Stimulated activated CD4-positive, alpha-beta T cell treated with anti-CD3 and anti-CD28 coated beads, Interleukin-2, amount 100 ng/mL, for 4 hours (primary cell): ENCODE measurements around the gene MEGF8.
"Not testable (repeated sequence)": the region's sequence is repeated elsewhere in the genome, so short reads cannot be mapped to it uniquely, and the experiment has no call there.

Experiments used
- DNase-seq: peaks from one replicate; pipeline ENCODE4 v3.0.0-alpha.2; 2020; ENCODE audit warnings: low read depth

Gene MEGF8

DNA sequence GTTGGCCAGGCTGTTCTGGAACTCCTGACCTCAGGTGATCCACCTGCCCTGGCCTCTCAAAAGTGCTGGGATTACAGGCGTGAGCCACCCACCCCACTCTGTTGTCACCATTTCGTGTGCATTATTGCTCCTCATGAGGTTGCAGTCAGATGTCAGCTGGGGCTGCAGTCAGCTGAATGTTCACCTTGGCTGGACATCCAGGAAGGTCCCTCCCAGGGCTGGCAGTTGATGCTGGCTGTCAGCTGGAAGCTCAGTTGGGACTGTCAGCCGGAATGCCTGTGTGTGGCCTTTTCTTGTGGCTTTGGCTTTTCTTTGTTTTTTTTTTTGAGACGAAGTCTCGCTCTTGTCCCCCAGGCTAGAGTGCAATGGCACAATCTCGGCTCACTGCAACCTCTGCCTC lies 6.6 kb downstream of the MEGF8 start:
- no peak for DNase-seq

DNA sequence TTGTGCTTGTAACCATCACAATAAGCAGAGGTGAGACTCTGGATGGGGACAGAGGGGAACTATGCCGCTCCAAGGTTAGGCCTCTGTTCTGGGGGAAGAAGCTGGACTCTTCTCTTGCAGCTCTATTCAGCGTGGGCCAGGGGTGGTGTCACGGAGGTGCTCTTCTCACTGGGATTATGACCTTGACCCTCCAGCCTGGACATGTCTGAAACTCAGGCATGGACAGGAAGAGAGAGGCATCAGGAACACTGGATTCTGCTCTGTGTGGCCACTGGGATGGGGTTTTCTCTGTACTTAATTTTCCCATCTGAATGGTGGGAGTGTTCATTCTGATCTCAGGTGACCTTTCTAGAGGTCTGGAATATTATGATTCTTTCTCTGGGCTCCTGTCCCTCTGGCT lies 7.6 kb downstream of the MEGF8 start:
- no peak for DNase-seq

DNA sequence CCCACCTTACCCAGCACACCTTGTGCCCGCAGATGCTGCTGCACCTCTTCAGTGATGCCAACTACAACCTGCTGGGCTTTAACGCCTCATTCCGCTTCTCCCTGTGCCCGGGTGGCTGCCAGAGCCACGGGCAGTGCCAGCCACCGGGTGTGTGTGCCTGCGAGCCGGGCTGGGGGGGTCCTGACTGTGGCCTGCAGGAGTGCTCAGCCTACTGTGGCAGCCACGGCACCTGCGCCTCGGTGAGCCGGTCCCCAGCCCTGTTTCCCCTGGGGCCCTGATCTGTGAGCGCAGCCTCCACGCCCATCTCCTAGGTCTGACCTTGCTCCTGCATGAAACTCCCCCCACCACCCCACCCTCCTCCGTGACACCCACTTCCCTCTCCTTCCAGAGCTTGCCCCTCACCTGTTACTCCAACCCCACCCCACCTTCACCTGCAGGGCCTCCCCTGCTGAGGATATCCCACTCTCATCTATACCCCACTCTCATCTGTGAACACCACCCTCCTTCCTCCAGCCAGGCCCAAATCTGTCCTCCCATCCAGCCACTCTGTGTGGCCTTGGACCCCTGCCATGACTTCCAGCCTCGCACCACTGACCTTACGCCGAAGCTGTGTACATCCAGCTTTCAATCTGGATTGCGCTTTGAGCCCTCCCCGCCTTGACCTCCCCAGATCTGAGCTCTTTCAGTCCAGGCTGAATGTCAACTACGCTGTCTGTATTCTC lies 8.7 kb downstream of the MEGF8 start:
- DNase-seq = no peak

DNA sequence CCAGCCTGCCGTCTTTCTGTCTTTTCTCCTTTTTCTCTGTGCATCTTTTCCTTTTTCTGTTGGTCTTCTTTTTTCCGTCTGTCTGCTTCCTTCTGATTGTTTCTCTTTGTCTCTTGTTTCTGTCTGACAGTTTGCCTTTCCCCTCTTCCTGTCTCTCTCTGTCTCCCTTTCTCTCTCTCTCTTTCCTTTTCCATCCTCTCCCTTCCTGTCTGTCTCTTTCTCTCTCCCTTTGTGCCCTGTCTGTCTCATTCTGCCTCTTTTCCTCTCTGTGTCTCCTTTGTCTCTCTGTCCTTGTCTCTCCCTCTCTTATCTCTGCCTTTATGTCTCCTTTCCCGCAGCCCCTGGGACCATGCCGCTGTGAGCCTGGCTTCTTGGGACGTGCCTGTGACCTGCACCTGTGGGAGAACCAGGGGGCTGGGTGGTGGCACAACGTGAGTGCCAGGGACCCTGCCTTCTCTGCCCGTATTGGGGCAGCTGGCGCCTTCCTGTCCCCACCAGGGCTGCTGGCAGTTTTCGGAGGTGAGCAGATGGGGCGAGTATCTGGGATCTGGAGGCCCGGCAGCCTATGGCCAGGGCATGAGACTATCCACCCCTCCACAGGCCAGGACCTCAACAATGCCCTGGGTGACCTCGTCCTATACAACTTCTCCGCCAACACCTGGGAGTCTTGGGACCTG lies 9.4 kb downstream of the MEGF8 start:
- no peak for DNase-seq

DNA sequence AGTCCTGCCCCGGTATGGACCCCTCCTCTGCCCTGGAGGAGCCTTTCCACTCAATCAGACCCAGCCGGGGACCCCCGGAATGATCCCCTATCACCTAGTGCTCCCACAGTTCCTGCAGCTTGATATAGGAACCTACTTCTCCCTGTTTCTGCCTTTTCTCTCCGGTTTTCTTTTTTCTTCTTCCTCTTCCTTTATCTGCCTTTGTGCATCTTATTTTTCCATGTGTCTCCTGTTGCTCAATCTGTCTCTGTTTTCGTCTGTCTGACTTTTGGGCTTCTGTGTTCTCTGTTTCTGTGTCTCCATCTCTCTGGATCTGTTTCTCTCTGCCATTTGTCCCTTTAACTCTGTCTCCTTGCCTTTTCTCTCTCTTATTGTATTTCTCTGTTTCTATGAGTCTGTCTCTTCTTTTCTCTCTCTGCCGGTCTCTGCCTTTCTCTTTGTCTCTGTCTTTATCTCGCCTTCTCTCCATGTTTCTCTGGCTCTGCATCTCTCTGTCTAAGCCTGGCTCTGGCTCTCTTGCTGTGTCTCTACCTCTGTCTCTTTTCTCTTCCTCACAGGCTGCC lies 10.0 kb downstream of the MEGF8 start:
- DNase-seq = no peak

DNA sequence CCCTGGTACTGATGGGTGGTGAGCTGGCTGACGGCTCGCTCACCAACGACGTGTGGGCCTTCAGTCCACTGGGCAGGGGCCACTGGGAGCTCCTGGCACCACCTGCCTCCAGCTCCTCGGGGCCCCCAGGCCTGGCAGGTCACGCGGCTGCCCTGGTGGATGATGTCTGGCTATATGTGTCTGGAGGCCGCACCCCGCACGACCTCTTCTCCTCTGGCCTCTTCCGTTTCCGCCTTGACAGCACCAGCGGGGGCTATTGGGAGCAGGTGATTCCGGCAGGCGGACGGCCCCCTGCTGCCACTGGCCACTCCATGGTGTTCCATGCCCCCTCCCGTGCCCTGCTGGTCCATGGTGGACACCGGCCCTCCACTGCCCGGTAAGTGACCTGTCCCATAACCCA lies 10.5 kb downstream of the MEGF8 start:
- DNase-seq = no peak

DNA sequence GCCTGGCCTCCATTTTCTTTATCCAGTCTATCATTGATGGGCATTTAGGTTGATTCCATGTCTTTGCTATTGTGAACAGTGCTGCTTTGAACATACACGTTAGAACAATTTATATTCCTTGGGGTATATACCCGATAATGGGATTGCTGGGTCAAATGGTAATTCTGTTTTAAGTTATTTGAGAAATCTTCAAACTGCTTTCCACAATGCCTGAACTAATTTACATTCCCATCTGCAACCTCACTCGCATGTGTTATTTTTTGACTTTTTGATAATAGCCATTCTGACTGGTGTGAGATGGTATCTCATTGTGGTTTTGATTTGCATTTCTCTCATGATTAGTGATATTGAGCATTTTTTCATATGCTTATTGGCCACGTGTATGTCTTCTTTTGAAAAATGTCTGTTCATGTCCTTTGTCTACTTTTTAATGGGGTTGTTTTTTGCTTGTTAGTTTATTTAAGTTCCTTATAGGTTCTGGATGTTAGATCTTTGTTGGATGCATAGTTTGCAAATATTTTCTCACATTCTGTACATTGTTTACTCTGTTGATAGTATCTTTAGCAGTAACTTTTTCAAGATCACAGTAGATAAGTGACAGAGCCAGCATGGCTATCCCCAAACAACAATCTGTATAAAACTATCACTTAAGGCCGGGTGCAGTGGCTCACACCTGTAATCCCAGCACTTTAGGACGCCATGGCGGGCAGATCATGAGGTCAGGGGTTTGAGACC lies 13.9 kb downstream of the MEGF8 start:
- DNase-seq = not testable (repeated sequence)

DNA sequence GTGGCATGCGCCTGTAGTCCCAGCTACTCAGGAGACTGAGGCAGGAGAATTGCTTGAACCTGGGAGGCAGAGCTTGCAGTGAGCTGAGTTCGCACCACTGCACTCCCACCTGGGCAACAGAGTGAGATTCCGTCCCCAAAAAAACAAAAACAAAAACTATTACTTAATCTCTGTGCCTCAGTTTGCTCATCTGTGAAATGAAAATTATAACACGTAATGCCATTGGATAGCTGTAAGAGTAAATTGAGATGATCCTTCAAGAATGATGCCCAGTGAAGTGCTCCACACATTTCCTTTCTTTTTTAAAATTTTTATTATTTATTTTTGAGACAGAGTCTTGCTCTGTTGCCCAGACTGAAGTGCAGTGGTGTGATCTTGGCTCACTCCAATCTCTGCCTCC lies 14.5 kb downstream of the MEGF8 start:
- not testable (repeated sequence) for DNase-seq

DNA sequence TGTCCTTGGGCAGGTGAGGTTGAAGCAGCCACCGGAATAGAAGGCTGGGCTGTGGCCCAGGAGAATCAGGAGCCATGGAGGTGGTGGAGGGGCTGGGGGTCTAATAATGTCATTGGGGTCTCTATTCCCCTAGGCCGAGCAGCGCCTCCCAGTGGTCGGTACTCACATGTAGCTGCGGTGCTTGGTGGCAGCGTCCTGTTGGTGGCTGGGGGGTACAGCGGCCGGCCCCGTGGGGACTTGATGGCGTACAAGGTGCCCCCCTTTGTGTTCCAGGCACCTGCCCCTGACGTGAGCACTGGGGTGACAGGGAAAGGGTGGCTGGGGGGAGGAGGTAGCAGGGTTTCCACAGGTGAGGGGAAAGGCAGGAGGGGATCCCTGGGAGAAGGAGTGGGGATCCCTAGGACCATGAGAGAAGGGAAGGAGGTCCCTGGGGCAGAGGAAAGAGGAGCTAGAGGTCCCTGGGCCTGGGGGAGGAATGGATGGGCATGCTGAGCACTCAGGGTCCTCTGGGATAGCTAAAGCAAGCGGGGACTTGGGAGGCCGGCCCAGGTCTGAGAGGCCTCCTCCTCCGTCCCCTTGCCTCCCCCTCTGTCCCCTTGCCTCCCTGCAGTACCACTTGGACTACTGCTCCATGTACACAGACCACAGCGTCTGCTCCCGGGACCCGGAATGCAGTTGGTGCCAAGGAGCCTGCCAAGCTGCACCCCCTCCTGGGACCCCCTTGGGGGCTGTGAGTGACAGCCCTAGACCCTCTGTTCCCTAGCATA lies 18.1 kb downstream of the MEGF8 start:
- DNase-seq = no peak

DNA sequence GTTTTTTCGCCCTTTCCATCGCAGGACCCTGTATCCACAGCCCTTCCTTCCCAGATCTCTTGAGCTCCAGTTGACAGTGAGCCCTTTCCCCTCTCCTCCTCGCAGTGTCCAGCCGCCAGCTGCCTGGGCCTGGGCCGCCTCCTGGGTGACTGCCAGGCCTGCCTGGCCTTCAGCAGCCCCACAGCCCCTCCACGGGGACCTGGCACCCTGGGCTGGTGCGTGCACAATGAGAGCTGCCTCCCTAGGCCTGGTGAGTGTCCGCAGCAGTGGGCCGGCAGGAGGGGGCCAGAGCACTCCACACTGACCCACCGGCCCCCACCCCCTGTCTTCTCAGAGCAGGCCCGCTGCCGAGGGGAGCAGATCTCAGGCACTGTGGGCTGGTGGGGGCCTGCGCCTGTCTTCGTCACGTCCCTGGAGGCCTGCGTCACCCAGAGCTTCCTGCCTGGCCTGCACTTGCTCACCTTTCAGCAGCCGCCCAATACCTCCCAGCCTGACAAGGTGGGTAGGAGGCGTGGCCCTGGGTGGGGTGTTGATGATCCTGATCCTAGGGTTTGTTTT lies 19.0 kb downstream of the MEGF8 start:
- no peak for DNase-seq

DNA sequence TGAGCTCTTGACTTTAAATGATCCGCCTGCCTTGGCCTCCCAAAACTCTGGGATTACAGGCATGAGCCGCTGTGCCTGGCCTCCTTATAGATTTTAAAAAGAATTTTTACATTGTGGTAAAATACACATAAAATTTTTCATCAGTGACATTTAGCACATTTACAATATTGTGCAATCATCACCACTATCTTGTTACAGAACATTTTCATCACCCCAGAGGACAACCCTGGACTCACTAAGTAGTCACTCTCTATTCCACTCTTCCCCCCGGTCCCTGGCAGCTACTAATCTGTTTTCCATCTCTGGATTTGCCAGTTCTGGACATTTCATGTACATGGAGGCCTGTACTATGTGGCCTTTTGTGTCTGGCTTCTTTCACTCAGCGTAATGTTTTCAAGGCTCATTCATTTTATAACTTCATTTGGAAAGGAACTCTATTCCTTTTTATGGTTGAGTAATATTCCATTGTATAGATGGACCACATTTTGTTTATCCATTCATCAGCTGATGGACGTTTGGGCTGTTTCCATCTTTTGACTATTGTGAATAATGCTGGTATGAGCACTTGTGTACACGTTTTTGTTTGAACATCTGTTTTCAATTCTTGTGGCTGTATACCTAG lies 19.9 kb downstream of the MEGF8 start:
- DNase-seq = no peak

DNA sequence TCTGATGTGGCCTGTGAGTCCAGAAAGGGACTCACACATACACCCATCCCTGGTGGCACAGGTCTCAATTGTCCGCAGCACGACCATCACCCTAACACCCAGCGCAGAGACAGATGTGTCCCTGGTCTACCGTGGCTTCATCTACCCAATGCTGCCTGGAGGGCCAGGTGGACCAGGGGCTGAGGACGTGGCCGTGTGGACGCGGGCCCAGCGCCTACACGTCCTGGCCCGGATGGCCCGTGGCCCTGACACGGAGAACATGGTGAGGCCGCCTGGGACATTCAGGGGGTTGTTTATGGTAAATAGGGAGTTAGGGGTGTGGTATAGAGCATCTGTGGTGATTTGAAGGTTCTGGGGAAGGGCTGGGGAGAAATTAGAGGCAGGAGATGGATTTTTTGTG lies 22.8 kb downstream of the MEGF8 start:
- DNase-seq = no peak

DNA sequence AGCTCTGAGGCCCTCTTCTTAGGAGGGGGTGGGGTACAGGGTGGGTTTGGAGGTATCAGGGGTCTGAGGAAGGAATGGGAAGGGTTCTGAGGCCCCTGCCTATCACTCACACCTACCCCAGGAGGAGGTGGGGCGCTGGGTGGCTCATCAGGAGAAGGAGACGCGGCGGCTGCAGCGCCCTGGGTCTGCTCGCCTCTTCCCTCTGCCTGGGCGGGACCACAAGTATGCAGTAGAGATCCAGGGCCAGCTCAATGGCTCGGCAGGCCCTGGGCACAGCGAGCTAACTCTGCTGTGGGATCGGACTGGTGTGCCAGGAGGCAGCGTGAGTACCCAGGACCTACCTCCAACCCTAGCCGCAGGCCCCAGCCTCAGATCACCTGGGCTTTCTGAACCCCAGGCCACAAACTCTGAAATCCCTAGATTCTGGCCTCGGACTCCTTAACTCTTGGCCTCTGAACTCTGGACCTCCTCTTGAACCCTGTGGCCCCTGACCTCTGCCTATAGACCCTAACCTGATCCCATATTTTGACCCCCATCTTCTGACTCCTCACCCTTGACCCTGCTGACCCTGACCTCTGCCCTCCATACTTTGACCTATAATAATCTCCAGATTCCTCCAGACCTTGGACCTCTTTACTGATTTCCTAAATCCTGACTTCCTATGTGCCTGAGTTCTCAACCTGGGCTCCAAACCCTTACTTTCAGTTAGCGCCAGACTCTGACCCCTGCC lies 24.1 kb downstream of the MEGF8 start:
- DNase-seq = no peak

DNA sequence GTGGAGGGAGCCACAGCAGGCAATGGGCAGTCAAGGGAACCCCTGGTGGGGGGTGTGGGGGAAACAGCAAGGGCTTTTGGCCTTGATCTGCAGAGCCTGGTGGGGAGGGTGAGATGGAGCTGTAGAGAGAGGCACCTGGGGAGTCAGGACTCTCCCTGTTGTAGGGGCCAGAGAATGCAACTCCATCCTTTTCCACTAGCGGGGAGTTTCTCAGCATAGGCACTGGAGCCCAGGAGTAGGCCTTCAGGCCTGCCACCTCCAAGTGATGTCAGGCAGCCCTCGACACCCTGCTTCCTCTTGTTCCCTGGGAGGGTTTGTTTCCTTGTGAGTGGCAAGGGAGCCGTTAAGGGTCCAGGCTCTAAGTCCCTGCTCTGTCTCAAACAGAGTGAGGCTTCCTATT lies 25.0 kb downstream of the MEGF8 start:
- DNase-seq = no peak

DNA sequence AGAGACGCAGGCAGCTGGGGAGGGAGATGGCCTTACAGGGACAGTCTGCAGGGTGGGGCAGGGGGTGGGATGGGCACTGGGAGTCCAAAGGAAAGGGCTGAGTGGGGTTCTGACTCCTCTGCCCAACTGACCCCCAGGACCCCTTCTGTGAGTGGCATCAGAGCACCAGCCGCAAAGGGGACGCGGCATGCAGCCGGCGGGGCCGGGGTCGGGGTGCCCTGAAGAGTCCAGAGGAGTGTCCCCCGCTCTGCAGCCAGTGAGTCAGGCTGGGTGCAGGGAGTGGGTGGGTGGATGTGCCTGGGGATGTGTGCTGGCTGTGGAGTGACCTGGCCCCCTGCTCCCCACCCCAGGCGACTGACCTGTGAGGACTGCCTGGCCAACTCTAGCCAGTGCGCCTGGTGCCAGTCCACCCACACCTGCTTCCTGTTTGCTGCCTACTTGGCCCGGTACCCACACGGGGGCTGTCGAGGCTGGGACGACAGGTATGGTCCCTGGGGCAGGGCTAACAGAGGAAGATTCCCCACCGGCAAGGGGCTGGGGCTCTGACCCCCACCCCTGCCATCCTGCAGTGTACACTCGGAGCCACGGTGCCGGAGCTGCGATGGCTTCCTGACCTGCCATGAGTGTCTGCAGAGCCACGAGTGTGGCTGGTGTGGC lies 25.8 kb downstream of the MEGF8 start:
- no peak for DNase-seq

DNA sequence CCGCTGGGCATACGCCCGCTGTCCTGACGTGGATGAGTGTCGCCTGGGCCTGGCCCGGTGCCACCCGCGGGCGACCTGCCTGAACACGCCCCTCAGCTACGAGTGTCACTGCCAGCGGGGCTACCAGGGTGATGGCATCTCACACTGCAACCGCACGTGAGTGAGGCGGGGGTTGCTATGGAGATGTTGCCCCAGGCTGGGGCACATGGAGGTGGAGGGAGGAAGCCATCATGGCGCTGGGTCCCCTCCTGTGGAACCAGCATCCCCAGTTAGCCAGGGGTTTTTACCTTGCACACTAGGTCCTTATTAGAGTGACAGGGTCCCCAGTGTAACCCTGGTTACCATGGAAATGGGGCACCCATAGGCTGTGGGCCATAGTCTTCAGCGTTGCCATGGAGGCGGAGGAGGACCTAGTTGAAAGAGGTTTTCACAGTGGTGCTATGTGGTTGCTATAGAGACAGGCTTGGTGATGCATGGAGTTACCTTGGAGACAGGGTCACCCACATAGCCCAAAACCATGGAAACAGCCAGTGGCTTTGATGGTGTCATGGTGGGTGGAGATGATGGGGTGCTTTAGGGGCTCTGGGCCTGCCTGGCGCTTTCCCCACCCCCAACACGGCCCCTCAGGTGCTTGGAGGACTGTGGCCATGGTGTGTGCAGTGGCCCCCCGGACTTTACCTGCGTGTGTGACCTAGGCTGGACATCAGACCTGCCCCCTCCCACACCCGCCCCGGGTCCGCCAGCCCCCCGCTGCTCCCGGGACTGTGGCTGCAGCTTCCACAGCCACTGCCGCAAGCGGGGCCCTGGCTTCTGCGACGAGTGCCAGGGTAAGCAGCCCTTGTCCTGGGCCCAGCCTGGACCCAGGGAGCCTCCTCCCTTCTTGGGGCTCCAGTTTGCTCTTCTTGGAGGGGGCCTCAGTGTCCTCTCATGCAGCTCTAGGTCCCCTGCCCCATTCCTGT lies 27.1 kb downstream of the MEGF8 start:
- no peak for DNase-seq

DNA sequence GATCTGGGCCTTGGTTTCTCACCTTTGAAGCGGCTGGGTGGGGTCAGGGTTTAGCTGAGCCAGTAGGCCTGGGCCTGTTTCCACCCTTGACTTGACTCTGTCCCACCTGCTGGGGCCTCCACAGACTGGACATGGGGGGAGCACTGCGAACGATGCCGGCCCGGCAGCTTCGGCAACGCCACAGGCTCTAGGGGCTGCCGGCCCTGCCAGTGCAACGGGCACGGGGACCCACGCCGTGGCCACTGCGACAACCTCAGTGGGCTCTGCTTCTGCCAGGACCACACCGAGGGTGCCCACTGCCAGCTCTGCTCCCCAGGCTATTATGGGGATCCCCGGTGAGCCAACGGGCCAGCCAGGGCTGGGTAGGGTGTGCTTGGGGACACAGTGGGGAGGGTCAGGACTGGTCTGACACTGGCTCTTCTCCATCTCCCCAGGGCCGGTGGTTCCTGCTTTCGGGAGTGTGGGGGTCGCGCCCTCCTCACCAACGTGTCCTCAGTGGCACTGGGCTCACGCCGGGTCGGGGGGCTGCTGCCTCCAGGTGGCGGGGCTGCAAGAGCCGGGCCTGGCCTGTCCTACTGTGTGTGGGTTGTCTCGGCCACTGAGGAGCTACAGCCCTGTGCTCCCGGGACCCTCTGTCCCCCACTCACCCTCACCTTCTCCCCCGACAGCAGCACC lies 28.0 kb downstream of the MEGF8 start:
- no peak for DNase-seq

DNA sequence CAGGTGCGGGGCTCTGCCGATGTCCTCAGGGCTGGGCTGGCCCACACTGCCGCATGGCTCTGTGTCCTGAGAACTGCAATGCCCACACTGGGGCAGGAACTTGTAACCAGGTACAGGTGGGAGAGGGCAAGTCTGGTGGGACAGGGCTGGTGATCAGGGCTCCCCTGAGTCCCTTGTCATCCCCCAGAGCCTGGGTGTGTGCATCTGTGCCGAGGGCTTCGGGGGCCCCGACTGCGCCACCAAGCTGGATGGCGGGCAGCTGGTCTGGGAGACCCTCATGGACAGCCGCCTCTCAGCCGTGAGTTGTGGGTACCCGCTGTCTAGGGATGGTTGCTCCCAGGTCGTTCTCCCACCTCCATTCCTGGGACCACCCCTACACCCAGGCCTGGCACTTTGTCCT lies 30.5 kb downstream of the MEGF8 start:
- no peak for DNase-seq
